ENCODE data around the gene SOHLH1. TPM values are rescaled to one million over a fixed set of nuclear protein-coding genes. Genes with fewer than 3 reads are reported as not detected.
A peak's percentile ranks its signal among the peaks of the same experiment; 100 is the strongest.

Gene SOHLH1
- total RNA-seq, 2 experiments from 2014 or later: not detected

GRCh38 chr9:135703726-135704125 is 4.4 kb upstream of the SOHLH1 start:
- Mint-ChIP-seq H3K36me3 (no peaks in the 10 kb centered on the region), H3K4me1 (no peaks in the 10 kb centered on the region), H3K27ac (no peak overlapping the region), H3K4me3 (no peak overlapping the region), H3K27me3 (no peaks in the 10 kb centered on the region), H3K9me3 (no peaks in the 10 kb centered on the region)
- ATAC-seq (ENCODE audit: low read depth) (no peak), DNase-seq (no peak)
- POLR2A ChIA-PET: no interaction called here

- peak; percentile 82 for DNase-seq
- Mint-ChIP-seq H3K4me3 (no peak within 1 kb of the TSS), H3K27ac (no peak within 1 kb of the TSS), H3K9me3 (no peaks in the 10 kb centered on the region), H3K36me3 (no peaks in the 10 kb centered on the region), H3K4me1 (no peaks in the 10 kb centered on the region), H3K27me3 (no peaks in the 10 kb centered on the region)
- peak; percentile 79 for ATAC-seq (ENCODE audit: low read depth)
- POLR2A ChIA-PET: no interaction called here
These were observed 2.9 kb upstream of the SOHLH1 start, which contains the start of gene KCNT1 for GRCh38 chr9:135701959-135702721. TSS of gene KCNT1 (plus strand) at chr9:135702185. CDS start at chr9:135702259, 74 bp downstream.

- no peak for DNase-seq
These were observed 2.0 kb upstream of the SOHLH1 start for GRCh38 chr9:135701067-135701958.

GRCh38 chr9:135700525-135700924 is 1.2 kb upstream of the SOHLH1 start:
- H3K36me3 Mint-ChIP-seq: no peaks in the 10 kb centered on the region
- H3K9me3 Mint-ChIP-seq: no peaks in the 10 kb centered on the region
- ATAC-seq (ENCODE audit: low read depth) (no peak), DNase-seq (no peak)
- H3K4me3 Mint-ChIP-seq: no peak overlapping the region
- POLR2A ChIA-PET: no interaction called here
- no peaks in the 10 kb centered on the region for H3K27me3 Mint-ChIP-seq
- no peaks in the 10 kb centered on the region for H3K4me1 Mint-ChIP-seq
- H3K27ac Mint-ChIP-seq: no peak overlapping the region

More at GRCh38 chr9:135701067-135701958, 2.0 kb upstream of the SOHLH1 start:
- H3K36me3 Mint-ChIP-seq: no peaks in the 10 kb centered on the region
- H3K27ac Mint-ChIP-seq: no peak overlapping the region
- H3K4me3 Mint-ChIP-seq: no peak overlapping the region
- H3K27me3 Mint-ChIP-seq: no peaks in the 10 kb centered on the region
- H3K9me3 Mint-ChIP-seq: no peaks in the 10 kb centered on the region
- POLR2A ChIA-PET: no interaction called here
- H3K4me1 Mint-ChIP-seq: no peaks in the 10 kb centered on the region
- ATAC-seq (ENCODE audit: low read depth): peak; percentile 34

GRCh38 chr9:135698767-135699166 is 514 bp downstream of the SOHLH1 start:
- Mint-ChIP-seq H3K27ac (no peak overlapping the region), H3K9me3 (no peaks in the 10 kb centered on the region), H3K27me3 (no peaks in the 10 kb centered on the region), H3K36me3 (no peaks in the 10 kb centered on the region), H3K4me1 (no peaks in the 10 kb centered on the region), H3K4me3 (no peak overlapping the region)
- DNase-seq (no peak), ATAC-seq (ENCODE audit: low read depth) (no peak)
- POLR2A ChIA-PET: no interaction called here

GRCh38 chr9:135698236-135698635 is 1.0 kb downstream of the SOHLH1 start:
- POLR2A ChIA-PET: no interaction called here
- H3K27me3 Mint-ChIP-seq: no peaks in the 10 kb centered on the region
- no peaks in the 10 kb centered on the region for H3K36me3 Mint-ChIP-seq
- ATAC-seq (ENCODE audit: low read depth): no peak
- H3K4me3 Mint-ChIP-seq: no peak overlapping the region
- no peaks in the 10 kb centered on the region for H3K4me1 Mint-ChIP-seq
- no peak overlapping the region for H3K27ac Mint-ChIP-seq
- no peak for DNase-seq
- H3K9me3 Mint-ChIP-seq: no peaks in the 10 kb centered on the region

GRCh38 chr9:135697226-135697625 is 2.1 kb downstream of the SOHLH1 start:
- Mint-ChIP-seq H3K9me3 (no peaks in the 10 kb centered on the region), H3K4me1 (no peaks in the 10 kb centered on the region), H3K4me3 (no peak overlapping the region), H3K36me3 (no peaks in the 10 kb centered on the region), H3K27ac (no peak overlapping the region), H3K27me3 (no peaks in the 10 kb centered on the region)
- no peak for ATAC-seq (ENCODE audit: low read depth)
- POLR2A ChIA-PET: no interaction called here
- no peak for DNase-seq

- no peaks in the 10 kb centered on the region for H3K9me3 Mint-ChIP-seq
- H3K36me3 Mint-ChIP-seq: no peaks in the 10 kb centered on the region
- no peaks in the 10 kb centered on the region for H3K4me1 Mint-ChIP-seq
- DNase-seq: no peak
- H3K27me3 Mint-ChIP-seq: no peaks in the 10 kb centered on the region
- H3K27ac Mint-ChIP-seq: no peak overlapping the region
- POLR2A ChIA-PET: no interaction called here
- no peak overlapping the region for H3K4me3 Mint-ChIP-seq
- ATAC-seq (ENCODE audit: low read depth): no peak
These were observed 2.8 kb downstream of the SOHLH1 start for GRCh38 chr9:135696446-135696845.

- no peak overlapping the region for H3K4me3 Mint-ChIP-seq
- ATAC-seq (ENCODE audit: low read depth): no peak
- H3K27ac Mint-ChIP-seq: no peak overlapping the region
- H3K27me3 Mint-ChIP-seq: no peaks in the 10 kb centered on the region
- DNase-seq: no peak
- H3K36me3 Mint-ChIP-seq: no peaks in the 10 kb centered on the region
- H3K4me1 Mint-ChIP-seq: no peaks in the 10 kb centered on the region
- no peaks in the 10 kb centered on the region for H3K9me3 Mint-ChIP-seq
- POLR2A ChIA-PET: no interaction called here
These were observed 3.6 kb downstream of the SOHLH1 start for GRCh38 chr9:135695642-135696041.

GRCh38 chr9:135695036-135695435 is 4.2 kb downstream of the SOHLH1 start:
- DNase-seq (no peak), ATAC-seq (ENCODE audit: low read depth) (no peak)
- POLR2A ChIA-PET: no interaction called here
- Mint-ChIP-seq H3K9me3 (no peaks in the 10 kb centered on the region), H3K27me3 (no peaks in the 10 kb centered on the region), H3K4me3 (no peak overlapping the region), H3K4me1 (no peaks in the 10 kb centered on the region), H3K27ac (no peak overlapping the region), H3K36me3 (no peaks in the 10 kb centered on the region)

- Mint-ChIP-seq H3K4me1 (no peaks in the 10 kb centered on the region), H3K9me3 (no peaks in the 10 kb centered on the region)
- POLR2A ChIA-PET: no interaction called here
These were observed 4.9 kb downstream of the SOHLH1 start for GRCh38 chr9:135694414-135694813.

GRCh38 chr9:135693771-135694170 is 5.5 kb downstream of the SOHLH1 start:
- Mint-ChIP-seq H3K4me3 (no peak overlapping the region), H3K27ac (no peak overlapping the region), H3K36me3 (no peaks in the 10 kb centered on the region), H3K4me1 (no peaks in the 10 kb centered on the region), H3K27me3 (no peaks in the 10 kb centered on the region), H3K9me3 (no peaks in the 10 kb centered on the region)
- POLR2A ChIA-PET: no interaction called here
- ATAC-seq (ENCODE audit: low read depth) (no peak), DNase-seq (no peak)

More at GRCh38 chr9:135694414-135694813, 4.9 kb downstream of the SOHLH1 start:
- Mint-ChIP-seq H3K36me3 (no peaks in the 10 kb centered on the region), H3K27me3 (no peaks in the 10 kb centered on the region), H3K4me3 (no peak overlapping the region), H3K27ac (no peak overlapping the region)
- DNase-seq (no peak), ATAC-seq (ENCODE audit: low read depth) (no peak)

GRCh38 chr9:135693265-135693664 is 6.0 kb downstream of the SOHLH1 start:
- POLR2A ChIA-PET: no interaction called here

GRCh38 chr9:135692410-135692809 is 6.9 kb downstream of the SOHLH1 start:
- H3K4me3 Mint-ChIP-seq: no peak overlapping the region
- H3K9me3 Mint-ChIP-seq: no peaks in the 10 kb centered on the region
- POLR2A ChIA-PET: no interaction called here
- no peaks in the 10 kb centered on the region for H3K36me3 Mint-ChIP-seq
- H3K27me3 Mint-ChIP-seq: no peaks in the 10 kb centered on the region
- H3K4me1 Mint-ChIP-seq: no peaks in the 10 kb centered on the region
- DNase-seq (no peak), ATAC-seq (ENCODE audit: low read depth) (no peak)
- no peak overlapping the region for H3K27ac Mint-ChIP-seq

More at GRCh38 chr9:135693265-135693664, 6.0 kb downstream of the SOHLH1 start:
- no peak overlapping the region for H3K4me3 Mint-ChIP-seq
- DNase-seq (no peak), ATAC-seq (ENCODE audit: low read depth) (no peak)
- H3K27ac Mint-ChIP-seq: no peak overlapping the region
- no peaks in the 10 kb centered on the region for H3K36me3 Mint-ChIP-seq
- H3K4me1 Mint-ChIP-seq: no peaks in the 10 kb centered on the region
- no peaks in the 10 kb centered on the region for H3K27me3 Mint-ChIP-seq
- H3K9me3 Mint-ChIP-seq: no peaks in the 10 kb centered on the region

Measured in activated naive CD8-positive, alpha-beta T cell treated with anti-CD3 and anti-CD28 coated beads, Interleukin-2, amount 10 ng/mL, durations not matched to agents 7 days and 5 days (primary cell).